Stimulated activated CD8-positive, alpha-beta memory T cell treated with anti-CD3 and anti-CD28 coated beads, Interleukin-4, amount 100 ng/mL, for 48 hours (primary cell): ENCODE measurements around the gene IL22.

ENCODE experiments used
- DNase-seq: peaks from one replicate; pipeline ENCODE4 v3.0.0-alpha.2; 2020

IL22 gene

GRCh38 chr12:68253504-68253903 lies at the start of gene IL22:
Gene IL22, minus strand, starts transcription at chr12:68253604. Its CDS starts 156 bp downstream, at chr12:68253448.
- no peak for DNase-seq

- no peak for DNase-seq
Measured at GRCh38 chr12:68297929-68298328, 44.5 kb upstream of the IL22 start.

- DNase-seq, result no peak
Measured at GRCh38 chr12:68294251-68294650, 40.8 kb upstream of the IL22 start.

GRCh38 chr12:68293347-68293746 lies 39.9 kb upstream of the IL22 start:
- DNase-seq, result no peak

GRCh38 chr12:68292151-68292943 lies 38.9 kb upstream of the IL22 start:
- DNase-seq, result no peak

- no peak for DNase-seq
Measured at GRCh38 chr12:68291396-68292036, 38.1 kb upstream of the IL22 start.

- no peak for DNase-seq
Measured at GRCh38 chr12:68290126-68290525, 36.7 kb upstream of the IL22 start.

GRCh38 chr12:68287106-68287505 lies 33.7 kb upstream of the IL22 start:
- DNase-seq, result no peak

GRCh38 chr12:68286396-68286795 lies 33.0 kb upstream of the IL22 start:
- no peak for DNase-seq

- no peak for DNase-seq
Measured at GRCh38 chr12:68285541-68285940, 32.1 kb upstream of the IL22 start.

GRCh38 chr12:68281322-68282077 lies 28.1 kb upstream of the IL22 start:
- DNase-seq, result no peak

- DNase-seq, result no peak
Measured at GRCh38 chr12:68280240-68280639, 26.8 kb upstream of the IL22 start.

- no peak for DNase-seq
Measured at GRCh38 chr12:68279227-68280054, 26.0 kb upstream of the IL22 start.

- DNase-seq, result no peak
Measured at GRCh38 chr12:68276402-68276930, 23.1 kb upstream of the IL22 start.

- DNase-seq, result no peak
Measured at GRCh38 chr12:68272732-68273131, 19.3 kb upstream of the IL22 start.

GRCh38 chr12:68271346-68271745 lies 17.9 kb upstream of the IL22 start:
- no peak for DNase-seq

GRCh38 chr12:68270358-68270757 lies 17.0 kb upstream of the IL22 start:
- DNase-seq, result no peak

GRCh38 chr12:68269779-68270178 lies 16.4 kb upstream of the IL22 start:
- no peak for DNase-seq

GRCh38 chr12:68268967-68269366 lies 15.6 kb upstream of the IL22 start:
- no peak for DNase-seq

- no peak for DNase-seq
Measured at GRCh38 chr12:68267892-68268396, 14.5 kb upstream of the IL22 start.

- DNase-seq, result no peak
Measured at GRCh38 chr12:68264857-68265256, 11.5 kb upstream of the IL22 start.

- no peak for DNase-seq
Measured at GRCh38 chr12:68264158-68264855, 10.9 kb upstream of the IL22 start.
